SK-N-SH (cell line): Measurements from ENCODE around the gene TMEM167A.

Experiments
- FOXM1 ChIP-seq: IDR thresholded peaks from 2 replicates; pipeline ENCODE4 v1.4.0; 2012; ENCODE audit warnings: low read depth, mild to moderate bottlenecking
- RFX5 ChIP-seq: IDR thresholded peaks from 2 replicates; pipeline ENCODE4 v1.6.1; 2012; ENCODE audit warnings: mild to moderate bottlenecking, improper control_type of control experiment, low read length
- TF ChIP-seq, protein P1 (sequence below): fragments of 200-600 bp; sonication (generic); IDR thresholded peaks from 2 replicates; pipeline ENCODE4 v1.6.1; 2017; ENCODE audit warnings: antibody characterized with exemption, mild to moderate bottlenecking, moderate library complexity

DNA sequence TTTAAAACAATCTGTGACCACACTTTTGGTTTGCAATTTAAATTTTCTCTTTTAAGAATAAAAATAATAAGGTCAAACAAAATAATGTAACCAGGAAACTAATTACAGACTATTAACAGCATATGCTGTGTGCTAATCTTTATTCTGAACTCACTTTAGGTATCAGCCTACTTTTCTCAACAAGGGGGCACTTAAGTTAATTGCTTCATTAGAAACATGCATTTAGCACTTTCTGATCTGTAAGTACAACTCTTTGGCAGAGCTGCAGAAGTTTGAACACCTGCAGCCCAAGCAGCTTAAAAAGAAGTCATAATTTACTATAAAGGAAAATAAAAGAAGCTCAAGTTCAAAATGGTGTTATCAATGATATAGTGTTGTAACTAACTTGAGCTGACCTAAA is 21.8 kb upstream of the TMEM167A start:
- no peak for TF ChIP-seq RFX5
- TF ChIP-seq, protein P1, sequence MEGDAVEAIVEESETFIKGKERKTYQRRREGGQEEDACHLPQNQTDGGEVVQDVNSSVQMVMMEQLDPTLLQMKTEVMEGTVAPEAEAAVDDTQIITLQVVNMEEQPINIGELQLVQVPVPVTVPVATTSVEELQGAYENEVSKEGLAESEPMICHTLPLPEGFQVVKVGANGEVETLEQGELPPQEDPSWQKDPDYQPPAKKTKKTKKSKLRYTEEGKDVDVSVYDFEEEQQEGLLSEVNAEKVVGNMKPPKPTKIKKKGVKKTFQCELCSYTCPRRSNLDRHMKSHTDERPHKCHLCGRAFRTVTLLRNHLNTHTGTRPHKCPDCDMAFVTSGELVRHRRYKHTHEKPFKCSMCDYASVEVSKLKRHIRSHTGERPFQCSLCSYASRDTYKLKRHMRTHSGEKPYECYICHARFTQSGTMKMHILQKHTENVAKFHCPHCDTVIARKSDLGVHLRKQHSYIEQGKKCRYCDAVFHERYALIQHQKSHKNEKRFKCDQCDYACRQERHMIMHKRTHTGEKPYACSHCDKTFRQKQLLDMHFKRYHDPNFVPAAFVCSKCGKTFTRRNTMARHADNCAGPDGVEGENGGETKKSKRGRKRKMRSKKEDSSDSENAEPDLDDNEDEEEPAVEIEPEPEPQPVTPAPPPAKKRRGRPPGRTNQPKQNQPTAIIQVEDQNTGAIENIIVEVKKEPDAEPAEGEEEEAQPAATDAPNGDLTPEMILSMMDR: no peak
- no peak for TF ChIP-seq FOXM1
